Psoas muscle (tissue), 8 donors: ENCODE results near the gene COL25A1. TPM values are rescaled to one million over a fixed set of nuclear protein-coding genes. Genes with fewer than 3 reads are reported as not detected.

Experiments
- ATAC-seq, 4 donors: fragments of 200-7000 bp; cut with Tn5 transposase; one replicate each; pipeline ENCODE4 v1.9.1; 2020; ENCODE audit warnings: moderate library complexity in 3 of 4, mild to moderate bottlenecking in 2 of 4
- DNase-seq, 2 donors: peaks; one replicate each; pipeline ENCODE4 v3.0.0-alpha.2; 2020
- H3K27ac ChIP-seq: fragments of 200-600 bp; one replicate; pipeline ENCODE4 v1.8.0; 2022
- H3K27me3 ChIP-seq, 3 donors: fragments of 200-600 bp in 1 of 3; one replicate each; pipeline versions ENCODE4 v1.6.1 to v1.8.0; 2013 to 2022; ENCODE audit warnings: low read length in 2 of 3, mild to moderate bottlenecking in 2 of 3, moderate library complexity in 1 of 3; ENCODE audit not compliant: insufficient read depth in 3 of 3
- H3K36me3 ChIP-seq, 2 donors: fragments of 200-600 bp in 1 of 2; one replicate each; pipeline versions ENCODE4 v1.6.1 to v1.8.0; 2013 to 2022; ENCODE audit warnings: low read depth in 1 of 2, mild to moderate bottlenecking in 1 of 2, moderate library complexity in 1 of 2; ENCODE audit not compliant: insufficient read depth in 1 of 2
- H3K4me1 ChIP-seq: fragments of 200-600 bp; one replicate; pipeline ENCODE4 v1.8.0; 2022
- H3K4me3 ChIP-seq: fragments of 200-600 bp; one replicate; pipeline ENCODE4 v1.8.0; 2022; ENCODE audit warnings: mild to moderate bottlenecking
- H3K9me3 ChIP-seq: fragments of 200-600 bp; one replicate; pipeline ENCODE4 v1.8.0; 2022
- CTCF ChIP-seq: fragments of 200-600 bp; IDR thresholded peaks from one replicate; pipeline ENCODE4 v1.8.0; 2022; ENCODE audit warnings: antibody characterized with exemption
- WGBS, 3 donors: extraction: QIAGEN DNeasy Blood & Tissue Kit; methylation state at CpG; one replicate each; pipeline versions ENCODE4 v1.1.6 to v1.1.7; 2013; 5-methylcytosine and 5-hydroxymethylcytosine counted together
- intact Hi-C, 2 donors: fragments of 100-400 bp; cut with DNase I; formaldehyde crosslinking; loops; one replicate each; pipeline versions ENCODE4 v1.11.0 to v1.14.2; 2022
- polyA plus RNA-seq, 3 donors: library from polyadenylated mRNA; stranded (reverse); fragments of 200-250 nt; gene quantifications; one replicate each; pipeline ENCODE4 v1.2.3, GENCODE V29; 2013
- total RNA-seq, 4 donors: library from RNA; stranded (reverse); fragmentation: NEBNext Ultra II Directional in 2 of 4; extraction: Animal tissue kit (Norgen Biotek cat#: 25700) in 2 of 4; gene quantifications; one replicate each; pipeline versions ENCODE4 v1.2.1 to v1.2.4, GENCODE V29; 2021 to 2023
- donor health status: healthy with polysubstance abuse.
- donor health status: DM: no; HTN: no; CAD: no; lungs with moderate emphysema.
- donor health status: Bipolar disorder and iron deficiency.
- donor health status: healthy.
- donor health status: DM: yes; HTN: yes; CAD: no.
- donor health status: DM: no; HTN: no; CAD: no.
- donor health status: DM: no; HTN: no; CAD: no.
- donor health status: DM: yes; HTN: yes; CAD: no.

Gene COL25A1
- total and polyA plus RNA-seq, 7 donors: 0.14 to 1.5 (median 0.36) TPM

GRCh38 chr4:109183931-109184490 is 118.4 kb downstream of the COL25A1 start:
- no peak for DNase-seq
- Histone ChIP-seq H3K4me1 (peaks cover 4% of the 10 kb centered on the region), H3K27ac (peak overlapping the region; percentile 25), H3K36me3 (no peaks in the 10 kb centered on the region), H3K4me3 (no peak overlapping the region), H3K9me3 (no peaks in the 10 kb centered on the region), H3K27me3 (no peaks in the 10 kb centered on the region)
- no peak for ATAC-seq
- intact Hi-C loops: loop anchor here in 1 of 2 donors (2.0 kb wide), 1 partner anchor 31 kb away; no protein-coding TSS in a partner anchor
- TF ChIP-seq CTCF: no peak
- WGBS, 3 donors: 6 to 30% (median 8%) methylated on average over 3 of the region's 3 CpGs

- WGBS, 3 donors: 49 to 88% (median 52%) methylated on average over 3 of the region's 3 CpGs
- intact Hi-C loops: no loop called here
- no peaks in the 10 kb centered on the region for H3K27me3 ChIP-seq
- peaks cover 4% of the 10 kb centered on the region for H3K4me1 ChIP-seq
- ATAC-seq: no peak
- H3K36me3 ChIP-seq: no peaks in the 10 kb centered on the region
- H3K9me3 ChIP-seq: no peaks in the 10 kb centered on the region
- DNase-seq: no peak
- TF ChIP-seq CTCF: no peak
- no peak overlapping the region for H3K27ac ChIP-seq
- no peak overlapping the region for H3K4me3 ChIP-seq
These were observed 119.8 kb downstream of the COL25A1 start for GRCh38 chr4:109182696-109183095.

- Histone ChIP-seq H3K27me3 (no peaks in the 10 kb centered on the region), H3K36me3 (no peaks in the 10 kb centered on the region), H3K4me1 (peaks cover under 1% of the 10 kb centered on the region), H3K27ac (no peak overlapping the region), H3K4me3 (no peak overlapping the region), H3K9me3 (no peaks in the 10 kb centered on the region)
- intact Hi-C loops: no loop called here
- DNase-seq (no peak), ATAC-seq (peak; percentile 44 to 89 (median 72))
- WGBS, 3 donors: 16 to 34% (median 22%) methylated on average over 3 of the region's 3 CpGs
- TF ChIP-seq CTCF: no peak
These were observed 123.4 kb downstream of the COL25A1 start for GRCh38 chr4:109179061-109179460.

GRCh38 chr4:109177096-109177810 is 125.2 kb downstream of the COL25A1 start:
- no peaks in the 10 kb centered on the region for H3K27me3 ChIP-seq
- H3K4me3 ChIP-seq: no peak overlapping the region
- 67 to 79% (median 72%) methylated on average over 6 of the region's 6 CpGs for WGBS, 3 donors
- H3K27ac ChIP-seq: no peak overlapping the region
- H3K9me3 ChIP-seq: no peaks in the 10 kb centered on the region
- DNase-seq: no peak
- no peaks in the 10 kb centered on the region for H3K4me1 ChIP-seq
- H3K36me3 ChIP-seq: no peaks in the 10 kb centered on the region
- ATAC-seq: peak in 3 of 4 donors; percentile 36 to 68 (median 49)
- intact Hi-C loops: no loop called here
- no peak for TF ChIP-seq CTCF
